K562 (cell line): Measurements from ENCODE around the gene COA7. TPM values are rescaled to one million over a fixed set of nuclear protein-coding genes. Genes with fewer than 3 reads are reported as not detected.

Source experiments
- ARHGAP35 ChIP-seq: fragments of 450-650 bp; IDR thresholded peaks from 2 replicates; pipeline ENCODE4 v1.6.1; 2018; ENCODE audit not compliant: partially characterized antibody
- ETS1 ChIP-seq: conservative IDR thresholded peaks from 2 replicates; pipeline ENCODE4 v1.6.1; 2011; ENCODE audit warnings: low read depth, mild to moderate bottlenecking, low read length; ENCODE audit not compliant: control insufficient read depth
- GABPB1 ChIP-seq: sonication (generic); formaldehyde crosslinking; IDR thresholded peaks from 2 replicates; pipeline ENCODE4 v1.8.0; 2022; ENCODE audit warnings: mild to moderate bottlenecking, missing genetic modification reagents
- MLLT1 ChIP-seq, 2 experiments: fragments of 450-650 bp; IDR thresholded peaks; 2 replicates each; pipeline ENCODE4 v1.6.1; 2016
- NFRKB ChIP-seq: fragments of 450-650 bp; IDR thresholded peaks from 2 replicates; pipeline ENCODE4 v1.6.1; 2016; ENCODE audit warnings: low read depth
- SP1 ChIP-seq: sonication (generic); formaldehyde crosslinking; IDR thresholded peaks from 2 replicates; pipeline ENCODE4 v1.8.1; 2022; ENCODE audit warnings: mild to moderate bottlenecking, missing genetic modification reagents
- STAG1 ChIP-seq: sonication (generic); formaldehyde crosslinking; IDR thresholded peaks from 2 replicates; pipeline ENCODE4 v1.5.0; 2020; ENCODE audit warnings: missing genetic modification reagents, borderline replicate concordance
- ZBTB5 ChIP-seq: fragments of 450-650 bp; IDR thresholded peaks from 2 replicates; pipeline ENCODE4 v1.6.1; 2017; ENCODE audit warnings: antibody characterized with exemption
- ZNF318 ChIP-seq, 2 experiments: fragments of 450-650 bp; IDR thresholded peaks; 2 replicates each; pipeline ENCODE4 v1.6.1; 2016; ENCODE audit warnings: mild to moderate bottlenecking in 2 of 2, borderline replicate concordance in 1 of 2, low read depth in 1 of 2, moderate library complexity in 1 of 2
- polyA plus RNA-seq, 8 experiments: library from polyadenylated mRNA; depleted of rRNA in 4 of 8; stranded (reverse) in 5 of 8; unstranded in 3 of 8; fragments of >200 nt; fragmentation: Nextera tagmentation in 2 of 8; fragmentation: Illumina TruSeq in 1 of 8; extraction: Ambion mirVana in 2 of 8; extraction: Trizol in 1 of 8; gene quantifications; 2 replicates each; pipeline versions ENCODE4 v1.2.1 to v1.2.3, GENCODE V29; 2011 to 2014; ENCODE audit warnings: inconsistent platforms in 1 of 8, missing spikeins in 1 of 8
- total RNA-seq, 7 experiments: library from RNA; depleted of rRNA in 6 of 7; stranded (reverse); fragments of >200 nt in 6 of 7; fragmentation: Illumina TruSeq in 2 of 7; extraction: Trizol in 2 of 7; gene quantifications; 2 replicates each; pipeline versions ENCODE4 v1.2.1 to v1.2.3, GENCODE V29; 2011 to 2021; ENCODE audit warnings: low replicate concordance in 1 of 7
- TF ChIP-seq, protein P1 (sequence below): fragments of 200-400 bp; formaldehyde crosslinking; IDR thresholded peaks from 2 replicates; pipeline ENCODE4 v1.6.1; 2017; ENCODE audit warnings: mild to moderate bottlenecking, low read depth, low read length, moderate library complexity

Gene COA7
- total and polyA plus RNA-seq, 9 of the 15 experiments (the other 6 are each of a cell fraction or from before 2014, with no cell fraction given), result 19.4 to 82.8 (median 51.0) TPM

DNA sequence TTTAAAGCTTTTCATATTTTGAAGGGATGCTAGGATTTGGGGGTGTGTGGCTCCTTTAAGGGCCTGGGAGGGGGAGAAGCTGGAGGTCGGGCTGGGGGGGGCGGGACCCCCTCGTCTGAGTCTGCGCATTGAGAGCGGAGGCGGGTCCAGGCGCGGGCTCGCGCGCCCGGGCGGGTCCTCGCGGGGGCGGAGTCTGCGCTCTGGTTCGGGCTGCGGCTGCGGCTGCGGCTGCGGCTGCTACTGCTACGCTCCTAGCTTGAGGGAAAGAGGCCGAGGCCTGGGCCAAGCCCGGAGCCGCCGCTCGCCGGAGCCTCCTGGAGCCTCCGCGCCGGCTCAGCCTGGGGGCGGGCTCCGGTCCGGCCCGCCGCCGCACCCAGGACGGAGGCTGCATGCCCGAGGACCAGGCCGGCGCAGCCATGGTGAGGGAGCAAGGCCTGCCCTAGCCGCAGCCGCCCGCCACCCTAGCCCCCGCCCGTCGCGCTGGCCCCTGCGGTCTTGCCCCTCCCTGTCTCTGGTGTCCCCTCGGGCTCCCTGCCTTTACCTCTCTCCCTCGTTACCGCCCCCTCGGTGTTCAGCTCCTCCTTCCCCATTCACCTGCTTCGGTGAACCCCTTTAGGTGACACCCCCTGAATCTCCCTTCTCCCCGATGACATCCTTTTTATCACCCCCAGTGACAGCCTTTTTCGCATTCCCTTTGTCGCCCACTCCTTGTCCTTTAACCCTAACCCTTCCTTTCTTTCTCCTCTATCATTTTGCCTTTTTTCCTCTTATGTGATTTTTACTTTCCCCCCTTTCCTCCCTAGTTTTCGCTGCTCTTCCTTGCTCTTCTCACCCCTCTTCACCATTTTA is 28.3 kb upstream of the COA7 start, which contains the start of gene ZYG11B (continued):
- TF ChIP-seq ZNF318 (IDR thresholded peaks at IDR 0.05; ENCODE audit: borderline replicate concordance in 1 of 2, low read depth in 1 of 2) (no peak; a peak in 1 of 4 replicates), SP1 (CRISPR knock-in tag) (peak; percentile 21; the same call in 1 of the 2 replicates), ETS1 (peak; percentile 55; the same call in 1 of the 2 replicates), NFRKB (peak; percentile 83; the same call in 1 of the 2 replicates), ZBTB5 (peak; percentile 76), MLLT1 (IDR thresholded peaks at IDR 0.05) (peak; percentile 94 to 95), STAG1 (peak; percentile 40; the same call in 1 of the 2 replicates), GABPB1 (CRISPR knock-in tag) (no peak; the same call in 1 of the 2 replicates), ARHGAP35 (peak; percentile 86)
- TF ChIP-seq, protein P1, sequence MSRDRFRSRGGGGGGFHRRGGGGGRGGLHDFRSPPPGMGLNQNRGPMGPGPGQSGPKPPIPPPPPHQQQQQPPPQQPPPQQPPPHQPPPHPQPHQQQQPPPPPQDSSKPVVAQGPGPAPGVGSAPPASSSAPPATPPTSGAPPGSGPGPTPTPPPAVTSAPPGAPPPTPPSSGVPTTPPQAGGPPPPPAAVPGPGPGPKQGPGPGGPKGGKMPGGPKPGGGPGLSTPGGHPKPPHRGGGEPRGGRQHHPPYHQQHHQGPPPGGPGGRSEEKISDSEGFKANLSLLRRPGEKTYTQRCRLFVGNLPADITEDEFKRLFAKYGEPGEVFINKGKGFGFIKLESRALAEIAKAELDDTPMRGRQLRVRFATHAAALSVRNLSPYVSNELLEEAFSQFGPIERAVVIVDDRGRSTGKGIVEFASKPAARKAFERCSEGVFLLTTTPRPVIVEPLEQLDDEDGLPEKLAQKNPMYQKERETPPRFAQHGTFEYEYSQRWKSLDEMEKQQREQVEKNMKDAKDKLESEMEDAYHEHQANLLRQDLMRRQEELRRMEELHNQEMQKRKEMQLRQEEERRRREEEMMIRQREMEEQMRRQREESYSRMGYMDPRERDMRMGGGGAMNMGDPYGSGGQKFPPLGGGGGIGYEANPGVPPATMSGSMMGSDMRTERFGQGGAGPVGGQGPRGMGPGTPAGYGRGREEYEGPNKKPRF, result no peak
